Measurements from ENCODE around the gene SLC30A1. TPM values are rescaled to one million over a fixed set of nuclear protein-coding genes. Genes with fewer than 3 reads are reported as not detected.

The SLC30A1 gene
- total RNA-seq, 1 donor, result 41.9 TPM

DNA sequence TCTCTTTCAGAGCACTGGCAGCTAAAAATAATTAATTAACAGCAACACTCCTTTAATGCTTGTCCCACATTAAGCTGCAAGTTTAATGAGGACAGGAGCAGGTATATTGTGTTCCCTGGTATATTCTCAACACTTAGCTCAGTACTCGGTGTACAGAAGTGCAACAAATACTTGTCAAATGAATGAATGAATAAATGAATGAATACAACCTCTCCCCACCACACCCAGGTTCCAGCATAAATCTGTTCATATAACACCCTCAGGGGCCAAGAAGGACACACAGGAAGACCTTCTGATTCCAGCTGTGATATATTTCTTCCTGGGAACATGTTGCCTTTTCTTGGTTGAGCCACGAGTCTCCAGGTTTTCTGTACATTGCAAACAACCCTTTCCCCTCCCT lies 48.9 kb downstream of the SLC30A1 start:
- TF ChIP-seq, protein P1, sequence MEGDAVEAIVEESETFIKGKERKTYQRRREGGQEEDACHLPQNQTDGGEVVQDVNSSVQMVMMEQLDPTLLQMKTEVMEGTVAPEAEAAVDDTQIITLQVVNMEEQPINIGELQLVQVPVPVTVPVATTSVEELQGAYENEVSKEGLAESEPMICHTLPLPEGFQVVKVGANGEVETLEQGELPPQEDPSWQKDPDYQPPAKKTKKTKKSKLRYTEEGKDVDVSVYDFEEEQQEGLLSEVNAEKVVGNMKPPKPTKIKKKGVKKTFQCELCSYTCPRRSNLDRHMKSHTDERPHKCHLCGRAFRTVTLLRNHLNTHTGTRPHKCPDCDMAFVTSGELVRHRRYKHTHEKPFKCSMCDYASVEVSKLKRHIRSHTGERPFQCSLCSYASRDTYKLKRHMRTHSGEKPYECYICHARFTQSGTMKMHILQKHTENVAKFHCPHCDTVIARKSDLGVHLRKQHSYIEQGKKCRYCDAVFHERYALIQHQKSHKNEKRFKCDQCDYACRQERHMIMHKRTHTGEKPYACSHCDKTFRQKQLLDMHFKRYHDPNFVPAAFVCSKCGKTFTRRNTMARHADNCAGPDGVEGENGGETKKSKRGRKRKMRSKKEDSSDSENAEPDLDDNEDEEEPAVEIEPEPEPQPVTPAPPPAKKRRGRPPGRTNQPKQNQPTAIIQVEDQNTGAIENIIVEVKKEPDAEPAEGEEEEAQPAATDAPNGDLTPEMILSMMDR (IDR thresholded peaks at IDR 0.05; ENCODE audit: insufficient read depth, low read depth, low read length), result no peak
- no peak overlapping the region for H3K4me3 ChIP-seq (ENCODE audit: low read depth, low read length)
- no peak for DNase-seq (ENCODE audit: low read depth)

DNA sequence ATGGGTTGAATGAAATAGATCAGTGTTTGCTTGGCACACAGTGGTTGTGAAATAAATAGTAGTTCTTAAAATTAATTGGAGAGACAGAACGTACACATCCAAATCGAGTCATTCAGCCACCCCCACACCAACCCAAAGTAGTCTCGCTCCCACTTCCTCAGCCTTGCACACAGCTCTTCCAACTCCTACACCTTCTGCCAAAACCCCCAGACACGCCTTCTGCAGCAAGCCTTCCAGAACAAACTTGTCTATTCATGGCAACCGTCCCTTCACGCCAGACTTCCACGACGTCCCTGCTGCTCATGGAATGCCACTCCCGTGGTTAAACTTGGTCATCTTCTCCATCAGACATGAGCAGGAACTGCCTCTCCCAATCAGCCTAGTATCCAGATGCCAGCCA lies 49.5 kb downstream of the SLC30A1 start:
- TF ChIP-seq, protein P1 (IDR thresholded peaks at IDR 0.05; ENCODE audit: insufficient read depth, low read depth, low read length), result no peak
- no peak overlapping the region for H3K4me3 ChIP-seq (ENCODE audit: low read depth, low read length)
- no peak for DNase-seq (ENCODE audit: low read depth)

DNA sequence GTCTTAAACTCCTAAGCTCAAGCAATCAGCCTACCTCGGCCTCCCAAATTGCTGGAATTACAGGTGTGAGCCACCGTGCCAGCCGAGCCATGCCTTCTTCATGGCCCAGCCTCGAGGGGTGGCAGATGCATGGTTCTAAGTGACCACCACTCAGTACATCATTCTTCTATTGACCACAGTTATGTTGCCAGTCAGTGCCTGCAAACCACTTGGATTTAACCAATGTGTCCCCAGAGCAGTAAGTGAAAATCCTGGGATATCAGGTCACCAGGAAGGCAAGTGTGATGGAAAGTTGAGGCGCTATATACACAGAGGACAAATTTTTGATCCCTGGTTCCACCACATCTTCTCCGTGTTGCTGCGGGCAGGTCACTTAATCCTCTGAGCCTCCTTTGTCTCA lies 50.0 kb downstream of the SLC30A1 start:
- DNase-seq (ENCODE audit: low read depth), result no peak
- H3K4me3 ChIP-seq (ENCODE audit: low read depth, low read length), result no peak overlapping the region
- TF ChIP-seq, protein P1 (IDR thresholded peaks at IDR 0.05; ENCODE audit: insufficient read depth, low read depth, low read length), result no peak

DNA sequence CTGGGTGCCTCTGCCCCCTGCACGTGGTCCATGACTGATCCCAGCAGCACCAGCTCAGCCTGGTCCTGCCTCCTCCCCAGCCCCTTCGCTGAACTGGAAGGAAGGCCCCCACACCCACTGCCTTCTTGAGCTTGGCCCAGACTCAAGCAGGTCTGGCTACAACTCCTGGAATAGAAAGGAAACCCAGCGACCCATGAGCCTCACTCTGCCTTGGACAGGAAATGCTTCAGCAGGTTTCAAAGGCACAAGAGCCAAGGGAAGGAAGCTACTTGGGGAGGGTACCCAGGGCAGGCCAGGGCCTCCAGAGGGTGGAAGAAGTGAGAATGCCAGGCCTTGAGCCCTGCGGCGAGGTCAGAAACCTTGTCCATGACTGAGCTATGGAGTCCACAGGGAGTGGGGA lies 51.1 kb downstream of the SLC30A1 start:
- TF ChIP-seq, protein P1 (IDR thresholded peaks at IDR 0.05; ENCODE audit: insufficient read depth, low read depth, low read length), result no peak
- H3K4me3 ChIP-seq (ENCODE audit: low read depth, low read length), result no peak overlapping the region
- no peak for DNase-seq (ENCODE audit: low read depth)

DNA sequence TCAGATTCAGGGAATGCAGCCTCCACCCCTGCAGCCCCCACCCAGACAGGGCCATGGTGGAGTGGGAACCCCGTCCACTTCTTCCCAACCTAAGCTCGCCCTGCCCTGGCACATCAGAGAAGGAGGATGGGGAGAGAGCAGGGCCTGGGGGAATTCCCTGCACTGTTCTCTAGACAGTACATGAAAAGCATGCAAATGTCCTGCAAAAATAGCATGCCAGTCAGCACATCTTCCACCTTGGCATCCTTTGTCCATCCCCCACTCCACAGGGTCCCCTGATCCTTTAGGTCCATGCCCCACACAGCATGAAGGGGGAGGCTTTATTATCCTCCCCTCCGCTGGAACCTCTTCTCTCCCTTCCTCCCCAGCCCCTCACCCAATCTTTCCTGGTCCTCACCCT lies 52.0 kb downstream of the SLC30A1 start:
- no peak for DNase-seq (ENCODE audit: low read depth)

DNA sequence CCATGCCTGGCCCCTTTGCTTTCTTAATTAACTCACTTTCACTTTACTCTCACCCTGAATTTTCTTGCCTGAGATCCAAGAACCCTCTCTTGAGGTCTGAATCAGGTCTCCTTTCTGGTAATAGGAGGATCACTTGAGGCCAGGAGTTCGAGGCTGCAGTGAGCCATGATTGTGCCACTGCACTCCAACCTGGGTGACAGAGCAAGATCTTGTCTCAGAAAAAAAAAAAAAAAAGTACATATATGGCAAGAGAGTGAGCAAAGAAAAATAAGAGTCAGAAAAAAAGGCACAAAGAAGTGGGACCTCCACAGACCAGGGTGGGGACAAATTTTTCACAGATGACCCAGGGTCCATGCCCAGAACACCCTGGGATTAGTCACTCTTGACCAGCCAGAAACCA lies 52.9 kb downstream of the SLC30A1 start:
- no peak overlapping the region for H3K4me3 ChIP-seq (ENCODE audit: low read depth, low read length)
- TF ChIP-seq, protein P1 (IDR thresholded peaks at IDR 0.05; ENCODE audit: insufficient read depth, low read depth, low read length), result no peak
- no peak for DNase-seq (ENCODE audit: low read depth)

More for the DNA sequence above, 52.0 kb downstream of the SLC30A1 start:
- TF ChIP-seq, protein P1 (IDR thresholded peaks at IDR 0.05; ENCODE audit: insufficient read depth, low read depth, low read length), result no peak
- H3K4me3 ChIP-seq (ENCODE audit: low read depth, low read length), result no peak overlapping the region

DNA sequence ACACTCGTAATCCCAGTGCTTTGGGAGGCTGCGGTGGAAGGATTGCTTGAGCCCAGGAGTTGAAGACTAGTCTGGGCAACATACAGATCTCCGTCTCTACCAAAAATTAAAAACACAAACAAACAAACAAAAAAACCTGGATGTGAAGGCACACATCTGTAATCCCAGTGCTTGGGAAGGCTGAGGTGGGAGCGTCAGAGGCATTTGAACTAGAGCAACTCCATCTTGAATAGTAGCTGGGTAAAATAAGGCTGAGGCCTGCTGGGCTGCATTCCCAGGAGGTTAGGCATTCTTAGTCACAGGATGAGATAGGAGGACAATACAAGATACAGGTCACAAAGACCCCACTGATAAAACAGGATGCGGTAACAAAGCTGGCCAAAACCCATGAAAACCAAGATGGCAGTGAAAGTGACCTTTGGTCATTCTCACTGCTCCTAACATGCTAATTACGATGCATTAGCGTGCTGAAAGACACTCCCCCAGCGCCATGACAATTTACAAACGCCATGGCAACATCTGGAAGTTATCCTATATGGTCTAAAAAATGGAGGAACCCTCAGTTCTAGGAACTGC lies 53.8 kb downstream of the SLC30A1 start:
- TF ChIP-seq, protein P1 (IDR thresholded peaks at IDR 0.05; ENCODE audit: insufficient read depth, low read depth, low read length), result no peak
- no peak for DNase-seq (ENCODE audit: low read depth)
- no peak overlapping the region for H3K4me3 ChIP-seq (ENCODE audit: low read depth, low read length)

Data from fibroblast of villous mesenchyme (primary cell).